ENCODE results near the gene TEX29. TPM values are rescaled to one million over a fixed set of nuclear protein-coding genes. Genes with fewer than 3 reads are reported as not detected.

The TEX29 gene
- total RNA-seq, 4 donors from 2014 or later: not detected

- intact Hi-C loops (cut with DNase I): no loop called here
- Histone ChIP-seq H3K4me1 (no peaks in the 10 kb centered on the region), H3K27me3 (no peaks in the 10 kb centered on the region), H3K9me3 (no peaks in the 10 kb centered on the region), H3K36me3 (no peaks in the 10 kb centered on the region), H3K4me3 (replicated peaks in 1 of 3) (no peak overlapping the region), H3K27ac (no peak overlapping the region)
- no peak for TF ChIP-seq CTCF (IDR thresholded peaks at IDR 0.05)
- TF ChIP-seq POLR2A (IDR thresholded peaks at IDR 0.05): no peak
- DNase-seq: no peak
- WGBS, 2 donors: 86 to 89% methylated on average over 23 of the region's 23 CpGs
Measured at GRCh38 chr13:111372651-111373425, 52.4 kb downstream of the TEX29 start.

- H3K9me3 ChIP-seq: no peaks in the 10 kb centered on the region
- no peak for TF ChIP-seq CTCF (IDR thresholded peaks at IDR 0.05)
- TF ChIP-seq POLR2A (IDR thresholded peaks at IDR 0.05): no peak
- H3K4me1 ChIP-seq: no peaks in the 10 kb centered on the region
- H3K36me3 ChIP-seq: no peaks in the 10 kb centered on the region
- no peak overlapping the region for H3K4me3 ChIP-seq (replicated peaks in 1 of 3)
- no peak for DNase-seq
- WGBS, 2 donors: 88 to 92% methylated on average over 6 of the region's 6 CpGs
- intact Hi-C loops (cut with DNase I): no loop called here
- H3K27me3 ChIP-seq: no peaks in the 10 kb centered on the region
- no peak overlapping the region for H3K27ac ChIP-seq
Measured at GRCh38 chr13:111373486-111373885, 53.0 kb downstream of the TEX29 start.

- Histone ChIP-seq H3K4me3 (replicated peaks in 1 of 3) (no peak overlapping the region), H3K27me3 (no peaks in the 10 kb centered on the region), H3K27ac (no peak overlapping the region), H3K9me3 (no peaks in the 10 kb centered on the region), H3K4me1 (no peaks in the 10 kb centered on the region), H3K36me3 (no peaks in the 10 kb centered on the region)
- TF ChIP-seq POLR2A (IDR thresholded peaks at IDR 0.05) (no peak), CTCF (IDR thresholded peaks at IDR 0.05) (no peak)
- WGBS, 2 donors: 94 to 95% methylated on average over 5 of the region's 5 CpGs
- no peak for DNase-seq
- intact Hi-C loops (cut with DNase I): no loop called here
Measured at GRCh38 chr13:111380431-111380830, 60.0 kb downstream of the TEX29 start.

GRCh38 chr13:111382411-111382810, 62.0 kb downstream of the TEX29 start:
- Histone ChIP-seq H3K9me3 (no peaks in the 10 kb centered on the region), H3K27ac (no peak overlapping the region), H3K27me3 (no peaks in the 10 kb centered on the region), H3K36me3 (no peaks in the 10 kb centered on the region), H3K4me1 (no peaks in the 10 kb centered on the region), H3K4me3 (replicated peaks in 1 of 3) (no peak overlapping the region)
- no peak for TF ChIP-seq CTCF (IDR thresholded peaks at IDR 0.05)
- intact Hi-C loops (cut with DNase I): no loop called here
- no peak for DNase-seq
- 34 to 38% methylated on average over 2 of the region's 2 CpGs for WGBS, 2 donors

- no peak overlapping the region for H3K4me3 ChIP-seq (replicated peaks in 1 of 3)
- intact Hi-C loops (cut with DNase I): no loop called here
- no peaks in the 10 kb centered on the region for H3K27me3 ChIP-seq
- WGBS, 2 donors: 43 to 47% methylated on average over 2 of the region's 2 CpGs
- H3K27ac ChIP-seq: no peak overlapping the region
- no peaks in the 10 kb centered on the region for H3K36me3 ChIP-seq
- H3K9me3 ChIP-seq: no peaks in the 10 kb centered on the region
- DNase-seq: no peak
- no peak for TF ChIP-seq CTCF (IDR thresholded peaks at IDR 0.05)
- no peak for TF ChIP-seq POLR2A (IDR thresholded peaks at IDR 0.05)
- H3K4me1 ChIP-seq: no peaks in the 10 kb centered on the region
Measured at GRCh38 chr13:111382877-111383276, 62.4 kb downstream of the TEX29 start.
